Measurements from ENCODE around the gene LITAF. TPM values are rescaled to one million over a fixed set of nuclear protein-coding genes. Genes with fewer than 3 reads are reported as not detected.

LITAF gene
- total and polyA plus RNA-seq, 2 of the 4 experiments (the other 2 are of a cell fraction), result 113 to 206 TPM

DNA sequence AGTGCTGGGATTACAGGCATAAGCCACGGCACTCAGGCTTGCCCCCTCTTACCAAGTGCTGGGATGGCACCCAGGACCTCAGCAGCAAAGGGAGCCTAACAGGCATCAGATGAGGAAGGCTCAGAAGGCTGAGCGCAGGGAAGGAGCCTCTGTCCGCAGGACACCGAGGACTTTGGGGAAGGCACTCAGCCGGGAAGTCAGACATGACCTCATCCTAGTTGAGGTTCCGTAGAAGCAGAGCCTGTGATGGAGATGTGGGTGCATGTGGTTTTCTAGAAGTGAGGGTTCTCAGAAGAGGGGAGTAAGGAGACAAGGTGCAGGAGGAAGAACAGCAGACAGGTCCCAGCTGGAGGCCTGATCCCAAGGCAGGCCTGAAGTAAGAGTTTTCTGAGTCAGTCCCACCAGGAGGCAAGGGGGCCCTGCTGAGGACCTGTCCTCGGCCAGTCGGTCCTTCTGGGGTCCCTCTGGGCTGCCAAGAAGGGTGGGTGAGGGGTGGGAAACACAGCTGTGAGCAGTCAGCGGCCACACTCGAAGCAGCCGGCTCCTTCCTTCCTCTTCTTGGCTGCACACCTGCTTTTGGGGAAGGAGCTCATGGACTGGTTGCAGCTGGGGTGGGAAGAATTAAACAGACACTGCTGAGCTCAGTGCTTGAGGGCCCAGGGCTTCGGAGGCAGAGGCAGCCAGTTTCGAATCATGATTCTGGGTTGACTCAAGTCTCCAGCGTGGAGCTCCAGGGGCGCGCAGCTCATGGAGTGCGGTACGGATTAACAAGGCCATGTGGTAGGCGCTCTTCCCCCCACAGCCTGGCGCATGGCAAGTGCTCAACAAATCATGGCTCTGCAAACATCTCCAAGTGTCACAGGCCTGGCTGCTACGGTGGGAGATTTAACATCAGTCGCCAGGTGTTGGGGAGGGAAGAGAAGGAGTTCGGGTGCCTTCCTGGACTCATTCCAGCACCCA is 42.6 kb upstream of the LITAF start (continued):
- no peak for TF ChIP-seq BHLHE40 (IDR thresholded peaks at IDR 0.05; ENCODE audit: low read depth, low read length)
- TF ChIP-seq MAZ (IDR thresholded peaks at IDR 0.05; ENCODE audit: borderline replicate concordance, low read depth, low read length), result no peak
- TF ChIP-seq RFX5 (IDR thresholded peaks at IDR 0.05; ENCODE audit: low read depth, low read length), result no peak
- TF ChIP-seq CEBPB (IDR thresholded peaks at IDR 0.05; ENCODE audit: low read depth, low read length), result no peak
- no peak for TF ChIP-seq SMC3 (IDR thresholded peaks at IDR 0.05; ENCODE audit: low read depth, low read length)
- TF ChIP-seq NFE2L2 (IDR thresholded peaks at IDR 0.05; ENCODE audit: low read depth, low read length), result no peak
- TF ChIP-seq POLR2A (IDR thresholded peaks at IDR 0.05; ENCODE audit: low read depth, low read length), result no peak
- no peak for TF ChIP-seq RAD21 (IDR thresholded peaks at IDR 0.05; ENCODE audit: low read length)
- TF ChIP-seq MAFK (IDR thresholded peaks at IDR 0.05; ENCODE audit: low read depth, low read length), result no peak
